Stimulated activated CD8-positive, alpha-beta memory T cell treated with anti-CD3 and anti-CD28 coated beads, Interleukin-12 subunit alpha, Interleukin-12 subunit beta, amount 100 ng/mL, for 24 hours (primary cell): Measurements from ENCODE around the gene WDR33.
"Not testable (repeated sequence)": the region's sequence is repeated elsewhere in the genome, so short reads cannot be mapped to it uniquely, and the experiment has no call there.

Source experiments
- DNase-seq: peaks from one replicate; pipeline ENCODE4 v3.0.0-alpha.2; 2020; ENCODE audit errors: extremely low read depth

WDR33 gene

DNA sequence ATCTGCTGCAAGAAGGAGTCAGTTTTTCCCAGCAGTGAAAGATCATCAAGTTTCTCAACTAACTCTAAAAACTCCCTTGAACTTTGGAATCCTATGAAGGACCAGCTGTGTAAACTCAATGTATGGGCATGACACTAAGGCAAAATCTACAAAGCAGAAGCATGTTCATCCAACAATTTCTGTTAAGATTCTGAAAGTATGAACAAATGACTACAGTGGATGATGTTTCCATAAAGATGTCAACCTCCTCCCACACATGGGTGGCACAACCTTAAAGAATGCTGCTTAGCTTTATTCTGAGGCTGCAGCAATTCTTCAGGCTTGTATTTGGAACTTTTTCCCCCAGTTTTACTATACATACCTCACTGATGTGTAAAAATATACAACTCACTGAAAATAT, 47.2 kb downstream of the WDR33 start:
- DNase-seq = no peak

DNA sequence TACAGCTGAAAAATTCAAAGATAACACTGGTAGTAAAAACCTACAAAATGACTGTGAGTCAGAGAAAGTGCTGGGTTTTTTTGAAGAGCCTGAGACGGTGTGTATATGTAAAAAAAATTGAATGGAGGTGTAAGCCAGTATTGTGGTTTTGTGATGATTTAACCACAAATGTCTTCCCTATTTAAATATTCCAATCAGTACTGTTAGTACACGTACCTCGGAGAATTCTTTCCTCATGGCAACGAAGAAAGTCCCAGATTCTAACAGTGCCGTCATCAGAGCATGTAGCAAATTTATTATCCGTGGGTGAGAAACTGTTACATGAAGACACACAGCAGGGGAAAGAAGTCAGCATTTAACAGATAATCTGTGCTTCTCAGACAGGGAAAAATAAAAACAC, 48.1 kb downstream of the WDR33 start:
- no peak for DNase-seq

- DNase-seq = no peak
Observed at GRCh38 chr2:127762441-127762840, 48.5 kb downstream of the WDR33 start.

GRCh38 chr2:127759931-127760330, 51.0 kb downstream of the WDR33 start:
- no peak for DNase-seq

DNA sequence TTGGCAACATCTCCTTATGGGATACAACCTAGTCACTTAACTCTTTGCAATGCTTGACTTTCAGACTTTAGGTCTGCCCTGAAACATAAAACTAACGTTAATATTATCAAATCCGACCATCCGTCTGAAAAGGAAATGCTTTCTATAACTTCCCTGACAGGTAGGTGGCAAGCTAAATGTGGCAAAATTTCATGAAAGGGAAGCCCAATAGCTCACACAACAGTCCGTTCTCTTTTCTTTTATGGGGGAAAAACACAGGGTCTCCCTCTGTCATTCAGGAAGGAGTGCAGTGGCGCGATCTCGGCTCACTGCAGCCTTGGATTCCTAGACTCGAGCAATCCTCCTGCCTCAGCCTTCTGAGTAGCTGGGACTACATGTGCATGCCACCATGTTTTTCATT, 56.8 kb downstream of the WDR33 start:
- no peak for DNase-seq

GRCh38 chr2:127753374-127753773, 57.6 kb downstream of the WDR33 start:
- no peak for DNase-seq

GRCh38 chr2:127749537-127749936, 61.4 kb downstream of the WDR33 start:
- DNase-seq = not testable (repeated sequence)

DNA sequence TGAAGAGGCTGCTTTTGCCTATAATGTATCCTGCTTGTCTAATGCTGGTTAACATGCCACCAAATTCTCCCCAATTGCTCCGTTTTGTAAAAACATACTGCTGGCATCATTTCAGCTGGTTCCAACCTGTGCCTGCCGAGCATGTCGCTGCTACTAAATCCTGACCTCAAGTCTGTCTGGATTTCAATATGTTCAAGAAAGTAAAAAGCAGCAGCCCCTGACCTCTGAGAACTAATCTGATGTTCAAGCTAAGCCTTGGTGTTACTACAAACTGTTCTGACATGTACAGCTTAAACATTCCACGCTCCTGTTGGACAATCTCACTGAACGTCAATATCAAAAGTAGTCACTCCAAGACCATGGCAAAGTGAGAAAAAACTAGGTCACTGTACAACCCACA, 63.4 kb downstream of the WDR33 start:
- no peak for DNase-seq

DNA sequence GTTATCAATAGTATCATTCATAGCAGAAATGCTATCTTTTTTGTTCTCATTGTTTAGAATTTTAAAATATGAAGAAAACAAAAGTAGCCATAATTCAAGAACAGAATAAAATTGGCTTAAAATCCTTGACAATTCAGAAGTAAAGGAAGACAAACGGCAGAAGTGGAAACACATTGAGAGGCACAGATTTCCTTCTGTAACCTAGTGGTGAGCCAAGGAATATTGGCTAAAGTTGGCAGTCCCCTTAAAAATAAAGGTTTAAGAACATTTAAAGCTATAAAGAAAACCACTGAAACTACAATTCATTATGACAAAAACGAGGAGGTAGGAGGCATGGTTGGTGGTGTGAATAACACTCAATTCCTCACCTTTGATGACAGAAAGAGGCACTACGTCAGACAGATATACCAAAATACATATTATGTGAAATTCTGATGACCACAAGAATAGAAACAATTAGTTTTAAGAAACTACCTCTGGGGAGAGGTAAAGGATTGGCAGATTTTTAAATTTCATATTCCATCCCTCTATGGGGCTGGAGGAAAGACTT, 67.4 kb downstream of the WDR33 start:
- DNase-seq = no peak

- DNase-seq = no peak
Observed at GRCh38 chr2:127740665-127741288, 70.2 kb downstream of the WDR33 start.

- DNase-seq = no peak
Observed at GRCh38 chr2:127739800-127740199, 71.2 kb downstream of the WDR33 start.

DNA sequence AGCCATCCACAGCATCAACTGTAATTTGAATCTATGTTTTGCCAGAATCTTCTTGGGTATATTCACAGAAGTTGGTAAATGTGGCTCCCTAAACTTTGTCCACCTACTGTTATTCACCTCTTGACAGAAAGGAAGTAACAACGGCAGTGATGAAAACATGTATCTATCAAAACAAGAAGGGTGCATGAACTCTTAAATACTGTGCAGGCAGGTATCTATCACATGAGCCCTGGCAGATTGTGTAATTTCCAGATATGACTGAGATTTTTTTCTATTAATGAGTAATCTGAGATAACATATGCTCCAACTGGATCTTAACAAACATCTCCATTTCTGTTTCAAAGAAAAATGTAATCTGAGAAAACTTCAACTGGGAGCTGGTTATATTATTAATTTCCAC, 73.1 kb downstream of the WDR33 start:
- DNase-seq = no peak

DNA sequence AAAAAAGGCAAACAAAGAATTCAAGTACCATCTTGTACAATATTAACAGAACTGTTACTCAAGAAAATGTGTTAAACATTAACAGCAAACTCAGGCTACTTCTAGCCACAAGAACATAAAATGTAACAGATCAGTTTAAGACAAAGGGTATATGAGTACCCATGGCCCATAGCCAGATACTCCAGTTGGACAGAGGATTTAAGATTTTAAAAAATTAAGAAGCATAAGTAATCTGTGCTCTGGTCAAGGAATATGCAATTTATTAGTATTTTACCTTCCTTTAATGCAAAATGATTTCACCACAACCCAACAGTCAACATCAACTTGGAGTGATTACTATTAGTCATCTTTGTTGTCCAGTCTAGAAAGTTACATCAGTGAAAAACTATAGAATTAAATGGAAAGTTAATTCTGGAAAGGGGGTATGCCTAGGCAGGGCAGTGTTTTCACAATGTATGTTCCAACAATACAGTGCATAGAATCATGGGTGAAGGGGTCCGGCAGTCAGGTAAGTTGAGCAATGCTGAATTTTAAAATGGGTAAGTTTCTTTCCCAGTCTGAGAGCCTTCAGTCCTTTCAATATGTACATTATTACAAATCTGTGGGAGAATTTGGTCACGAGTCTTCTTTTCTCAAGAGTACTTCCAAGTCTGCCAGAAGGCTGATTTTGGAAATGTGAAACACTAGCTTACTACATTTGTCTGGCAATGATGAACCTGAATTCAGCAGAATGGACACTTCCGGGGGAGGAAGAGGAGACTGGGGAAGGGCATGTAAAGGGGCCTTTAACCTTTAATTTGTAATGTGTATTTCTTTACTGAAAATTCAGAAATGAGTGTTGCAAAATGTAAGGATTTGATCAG, 75.2 kb downstream of the WDR33 start:
- DNase-seq = no peak

- no peak for DNase-seq
Observed at GRCh38 chr2:127735044-127735443, 75.9 kb downstream of the WDR33 start.

DNA sequence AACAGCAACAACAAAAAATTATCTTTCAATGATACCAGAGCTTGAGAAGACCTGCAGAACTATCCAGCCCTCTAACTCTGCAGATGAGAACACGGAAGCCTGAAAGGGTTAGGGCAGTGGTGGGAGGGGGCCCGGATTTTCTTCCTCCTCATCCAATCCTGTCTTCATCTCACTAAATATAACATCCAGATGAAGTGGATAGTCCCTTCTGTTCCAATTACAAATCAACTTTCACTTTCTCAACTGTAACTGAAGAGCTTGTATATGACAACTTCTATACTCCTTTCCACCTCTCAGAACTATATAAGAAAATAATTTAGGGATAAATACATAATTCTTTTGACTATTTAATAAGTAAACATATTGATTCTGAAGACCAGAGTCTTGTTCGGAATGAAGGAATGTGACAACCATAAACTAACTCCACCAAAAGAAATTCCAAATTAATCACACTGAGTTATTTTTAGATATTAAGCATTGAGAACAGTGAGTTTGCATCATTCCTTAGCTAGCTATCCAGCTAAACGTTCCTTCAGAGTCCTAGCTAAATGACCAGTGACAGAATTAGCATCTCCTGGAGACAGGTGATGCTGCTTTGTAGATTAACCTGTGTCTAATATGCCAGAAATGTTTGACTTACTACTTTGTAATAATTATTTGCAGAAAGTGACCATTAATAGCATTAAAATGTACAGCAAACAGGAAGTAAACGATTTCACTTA, 77.0 kb downstream of the WDR33 start:
- no peak for DNase-seq

- no peak for DNase-seq
Observed at GRCh38 chr2:127733113-127733815, 77.7 kb downstream of the WDR33 start.

DNA sequence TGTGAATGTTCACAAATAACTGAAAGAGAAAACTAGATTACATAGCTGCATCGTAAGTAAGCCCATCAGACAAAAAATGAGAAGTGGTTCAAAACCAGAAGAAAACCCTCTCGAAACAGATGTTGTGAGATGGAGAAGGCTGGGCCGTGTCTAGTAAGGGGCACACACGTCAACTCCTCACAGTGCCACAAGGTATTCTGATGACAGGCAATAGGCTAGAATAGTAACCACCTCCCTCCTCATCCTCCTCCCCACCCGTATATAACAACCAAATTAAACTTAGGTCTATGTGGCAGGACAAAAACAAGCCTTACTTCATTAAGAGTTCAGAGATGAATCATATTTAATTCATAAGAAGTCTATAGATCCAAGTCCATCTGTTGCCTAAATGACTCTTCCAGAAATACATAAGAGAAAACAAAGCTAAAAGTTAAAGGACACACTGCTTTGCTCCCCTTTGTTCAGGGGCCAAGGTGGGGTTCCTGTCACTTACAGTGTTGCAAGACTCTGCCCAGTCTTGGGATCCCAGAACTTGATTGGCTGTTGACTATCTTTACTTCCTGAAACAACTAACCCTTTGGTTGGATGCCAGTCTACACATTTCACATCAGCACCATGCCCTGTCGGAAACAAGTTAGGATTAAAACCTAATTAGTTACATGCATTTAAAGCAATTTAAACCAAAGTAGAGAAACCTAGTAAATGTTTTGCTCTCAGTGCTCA, 84.7 kb downstream of the WDR33 start:
- DNase-seq = no peak

GRCh38 chr2:127722807-127723206, 88.2 kb downstream of the WDR33 start:
- DNase-seq = no peak

GRCh38 chr2:127721978-127722355, 89.0 kb downstream of the WDR33 start:
- no peak for DNase-seq

- no peak for DNase-seq
Observed at GRCh38 chr2:127721311-127721977, 89.5 kb downstream of the WDR33 start.
